HT-29 (cell line): ENCODE results near the gene NRBP1. TPM values are rescaled to one million over a fixed set of nuclear protein-coding genes. Genes with fewer than 3 reads are reported as not detected.

Experiments used
- DNase-seq: peaks from one replicate; pipeline ENCODE4 v3.0.0-alpha.2; 2015; ENCODE audit warnings: low spot score
- small RNA-seq: library from RNA; depleted of rRNA; stranded (forward); fragments of <200 nt; gene quantifications from one replicate; pipeline ENCODE3, GENCODE V24; 2014
- total RNA-seq: library from RNA; depleted of rRNA; stranded (reverse); fragments of >200 nt; shearing (Covaris generic); gene quantifications from 2 replicates; pipeline ENCODE4 v1.2.3, GENCODE V29; 2014; rRNA removed

NRBP1 gene
- total RNA-seq, 1 experiment from 2014 or later = 50.1 TPM

- DNase-seq = peak; percentile 100
Measured at GRCh38 chr2:27489498-27490397, 61.3 kb downstream of the NRBP1 start, which contains the start of gene IFT172. Gene IFT172 (minus strand): TSS chr2:27489743. CDS start chr2:27489653, 90 bp downstream.

Small RNAs within 50 kb of the gene (small RNA-seq; reads per million reads assigned to genes)
- gene RNU6-986P = not detected

Other genes starting within 250 kb of the NRBP1 start
- gene ATRAID, start 216.6 kb upstream of the NRBP1 start, total RNA-seq = 75.0 and 86.6 TPM in 2 replicates
- 48.8 and 55.0 TPM in 2 replicates for gene SLC5A6, start 216.4 kb upstream of the NRBP1 start, total RNA-seq
- gene CAD, start 211.3 kb upstream of the NRBP1 start, total RNA-seq = 78.5 and 88.5 TPM in 2 replicates
- gene SLC30A3, start 165.6 kb upstream of the NRBP1 start, total RNA-seq = not detected in 2 replicates
- gene DNAJC5G, start 153.2 kb upstream of the NRBP1 start, total RNA-seq = not detected in 2 replicates
- 5.8 and 7.1 TPM in 2 replicates for gene TRIM54, start 146.2 kb upstream of the NRBP1 start, total RNA-seq
- 4.9 and 5.6 TPM in 2 replicates for gene UCN, start 120.2 kb upstream of the NRBP1 start, total RNA-seq
- 37.3 and 40.5 TPM in 2 replicates for gene MPV17, start 105.5 kb upstream of the NRBP1 start, total RNA-seq
- 62.4 and 65.1 TPM in 2 replicates for gene GTF3C2, start 71.9 kb upstream of the NRBP1 start, total RNA-seq
- gene EIF2B4, start 58.3 kb upstream of the NRBP1 start, total RNA-seq = 26.6 and 31.9 TPM in 2 replicates
- 72.8 and 79.9 TPM in 2 replicates for gene SNX17, start 58.0 kb upstream of the NRBP1 start, total RNA-seq
- gene ZNF513, start 47.9 kb upstream of the NRBP1 start, total RNA-seq = 16.0 and 20.4 TPM in 2 replicates
- 141 and 148 TPM in 2 replicates for gene PPM1G, start 19.0 kb upstream of the NRBP1 start, total RNA-seq
- gene KRTCAP3, start 13.8 kb downstream of the NRBP1 start, total RNA-seq = 29.3 and 30.4 TPM in 2 replicates
- gene IFT172, start 61.1 kb downstream of the NRBP1 start, total RNA-seq = 21.1 and 24.0 TPM in 2 replicates
- 0.26 TPM in 1 of 2 replicates, not detected in the other for gene FNDC4, start 66.6 kb downstream of the NRBP1 start, total RNA-seq
- 0.76 and 1.4 TPM in 2 replicates for gene GCKR, start 68.2 kb downstream of the NRBP1 start, total RNA-seq
- gene ZNF512, start 154.4 kb downstream of the NRBP1 start, total RNA-seq = 10.2 and 14.4 TPM in 2 replicates
- gene CCDC121, start 200.4 kb downstream of the NRBP1 start, total RNA-seq = 0.99 and 3.7 TPM in 2 replicates
- gene GPN1, start 200.4 kb downstream of the NRBP1 start, total RNA-seq = 22.2 and 24.0 TPM in 2 replicates
- 21.4 and 22.9 TPM in 2 replicates for gene SUPT7L, start 235.0 kb downstream of the NRBP1 start, total RNA-seq
- gene SLC4A1AP, start 235.3 kb downstream of the NRBP1 start, total RNA-seq = 20.9 and 22.2 TPM in 2 replicates